ENCODE measurements around the gene SERPINA12. TPM values are rescaled to one million over a fixed set of nuclear protein-coding genes. Genes with fewer than 3 reads are reported as not detected.

Gene SERPINA12
- total and polyA plus RNA-seq, 2 donors (not counting 1 experiment from before 2014, with no cell fraction given) = not detected

- DNase-seq (ENCODE audit: low read depth in 2 of 2) = no peak
- Histone ChIP-seq H3K9ac (ENCODE audit: insufficient read depth, low read length) (no peak overlapping the region), H4K20me1 (ENCODE audit: control insufficient read depth, extremely low read depth, insufficient read depth, low read length) (no peaks in the 10 kb centered on the region)
Observed at GRCh38 chr14:94445003-94445402, 64.3 kb downstream of the SERPINA12 start.

GRCh38 chr14:94441531-94442205, 67.6 kb downstream of the SERPINA12 start:
- H3K27me3 ChIP-seq (ENCODE audit: control insufficient read depth, insufficient read depth, low read length) = no peaks in the 10 kb centered on the region
- TF ChIP-seq, protein P1, sequence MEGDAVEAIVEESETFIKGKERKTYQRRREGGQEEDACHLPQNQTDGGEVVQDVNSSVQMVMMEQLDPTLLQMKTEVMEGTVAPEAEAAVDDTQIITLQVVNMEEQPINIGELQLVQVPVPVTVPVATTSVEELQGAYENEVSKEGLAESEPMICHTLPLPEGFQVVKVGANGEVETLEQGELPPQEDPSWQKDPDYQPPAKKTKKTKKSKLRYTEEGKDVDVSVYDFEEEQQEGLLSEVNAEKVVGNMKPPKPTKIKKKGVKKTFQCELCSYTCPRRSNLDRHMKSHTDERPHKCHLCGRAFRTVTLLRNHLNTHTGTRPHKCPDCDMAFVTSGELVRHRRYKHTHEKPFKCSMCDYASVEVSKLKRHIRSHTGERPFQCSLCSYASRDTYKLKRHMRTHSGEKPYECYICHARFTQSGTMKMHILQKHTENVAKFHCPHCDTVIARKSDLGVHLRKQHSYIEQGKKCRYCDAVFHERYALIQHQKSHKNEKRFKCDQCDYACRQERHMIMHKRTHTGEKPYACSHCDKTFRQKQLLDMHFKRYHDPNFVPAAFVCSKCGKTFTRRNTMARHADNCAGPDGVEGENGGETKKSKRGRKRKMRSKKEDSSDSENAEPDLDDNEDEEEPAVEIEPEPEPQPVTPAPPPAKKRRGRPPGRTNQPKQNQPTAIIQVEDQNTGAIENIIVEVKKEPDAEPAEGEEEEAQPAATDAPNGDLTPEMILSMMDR (conservative IDR thresholded peaks at IDR 0.05 in 1 of 2, IDR thresholded peaks at IDR 0.05 in 1 of 2; ENCODE audit: low read depth in 1 of 2, low read length in 2 of 2) = no peak
- no peak for TF ChIP-seq EZH2 (IDR thresholded peaks at IDR 0.05; ENCODE audit: low read length, missing control alignments)

More at GRCh38 chr14:94445003-94445402, 64.3 kb downstream of the SERPINA12 start:
- no peak overlapping the region for H3K4me3 ChIP-seq (replicated peaks in 1 of 4; ENCODE audit: control extremely low read depth in 1 of 4, insufficient read depth in 1 of 4, low read depth in 3 of 4, low read length in 4 of 4)
- no peak overlapping the region for H3K4me2 ChIP-seq (ENCODE audit: extremely low read depth, insufficient read depth, low read length)
- H2AFZ ChIP-seq (ENCODE audit: low read length) = no peak overlapping the region
- TF ChIP-seq, protein P1 (conservative IDR thresholded peaks at IDR 0.05 in 1 of 2, IDR thresholded peaks at IDR 0.05 in 1 of 2; ENCODE audit: low read depth in 1 of 2, low read length in 2 of 2) = no peak
- TF ChIP-seq EZH2 (IDR thresholded peaks at IDR 0.05; ENCODE audit: low read length, missing control alignments) = no peak
- H3K27me3 ChIP-seq (ENCODE audit: control insufficient read depth, insufficient read depth, low read length) = no peaks in the 10 kb centered on the region
- no peaks in the 10 kb centered on the region for H3K79me2 ChIP-seq (ENCODE audit: control insufficient read depth, insufficient read depth, low read length)
- no peaks in the 10 kb centered on the region for H3K9me3 ChIP-seq (ENCODE audit: control insufficient read depth, insufficient read depth, low read depth, low read length)
- H3K27ac ChIP-seq (ENCODE audit: insufficient read depth, low read length) = no peak overlapping the region
- H3K36me3 ChIP-seq (ENCODE audit: control insufficient read depth, insufficient read depth, low read length) = no peaks in the 10 kb centered on the region
- no peaks in the 10 kb centered on the region for H3K4me1 ChIP-seq (ENCODE audit: control insufficient read depth, extremely low read depth, insufficient read depth, low read length)

DNA sequence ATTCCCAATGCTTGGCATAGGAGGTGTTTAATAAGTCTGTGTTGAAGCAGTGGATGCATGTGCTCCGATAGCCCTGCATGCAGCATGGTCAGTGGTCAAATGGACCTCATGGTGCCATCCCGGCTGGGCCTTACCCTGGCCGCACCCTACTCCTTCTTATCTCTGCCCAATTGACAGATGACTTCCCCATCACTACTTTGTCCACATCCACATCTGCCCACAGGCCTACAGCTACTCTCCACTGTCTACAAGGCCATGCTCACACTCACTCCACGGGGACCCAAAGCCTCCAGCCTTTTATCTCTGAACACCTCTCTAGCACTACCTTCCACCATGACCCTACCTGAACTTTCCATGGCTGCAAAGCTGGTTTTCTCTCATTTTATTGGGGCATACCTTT, 68.1 kb downstream of the SERPINA12 start:
- Histone ChIP-seq H3K27ac (ENCODE audit: insufficient read depth, low read length) (no peak overlapping the region), H4K20me1 (ENCODE audit: control insufficient read depth, extremely low read depth, insufficient read depth, low read length) (no peaks in the 10 kb centered on the region), H3K27me3 (ENCODE audit: control insufficient read depth, insufficient read depth, low read length) (no peaks in the 10 kb centered on the region), H3K36me3 (ENCODE audit: control insufficient read depth, insufficient read depth, low read length) (no peaks in the 10 kb centered on the region), H3K4me1 (ENCODE audit: control insufficient read depth, extremely low read depth, insufficient read depth, low read length) (no peaks in the 10 kb centered on the region), H3K9me3 (ENCODE audit: control insufficient read depth, insufficient read depth, low read depth, low read length) (no peaks in the 10 kb centered on the region), H3K4me3 (replicated peaks in 1 of 4; ENCODE audit: control extremely low read depth in 1 of 4, insufficient read depth in 1 of 4, low read depth in 3 of 4, low read length in 4 of 4) (no peak overlapping the region), H3K9ac (ENCODE audit: insufficient read depth, low read length) (no peak overlapping the region), H3K4me2 (ENCODE audit: extremely low read depth, insufficient read depth, low read length) (no peak overlapping the region), H3K79me2 (ENCODE audit: control insufficient read depth, insufficient read depth, low read length) (no peaks in the 10 kb centered on the region), H2AFZ (ENCODE audit: low read length) (no peak overlapping the region)
- TF ChIP-seq, protein P1 (conservative IDR thresholded peaks at IDR 0.05 in 1 of 2, IDR thresholded peaks at IDR 0.05 in 1 of 2; ENCODE audit: low read depth in 1 of 2, low read length in 2 of 2) = no peak
- no peak for TF ChIP-seq EZH2 (IDR thresholded peaks at IDR 0.05; ENCODE audit: low read length, missing control alignments)
- no peak for DNase-seq (ENCODE audit: low read depth in 2 of 2)

More at GRCh38 chr14:94441531-94442205, 67.6 kb downstream of the SERPINA12 start:
- no peak overlapping the region for H3K4me3 ChIP-seq (replicated peaks in 1 of 4; ENCODE audit: control extremely low read depth in 1 of 4, insufficient read depth in 1 of 4, low read depth in 3 of 4, low read length in 4 of 4)
- no peaks in the 10 kb centered on the region for H3K79me2 ChIP-seq (ENCODE audit: control insufficient read depth, insufficient read depth, low read length)
- no peak overlapping the region for H3K9ac ChIP-seq (ENCODE audit: insufficient read depth, low read length)
- no peaks in the 10 kb centered on the region for H3K9me3 ChIP-seq (ENCODE audit: control insufficient read depth, insufficient read depth, low read depth, low read length)
- no peak for DNase-seq (ENCODE audit: low read depth in 2 of 2)
- H3K4me1 ChIP-seq (ENCODE audit: control insufficient read depth, extremely low read depth, insufficient read depth, low read length) = no peaks in the 10 kb centered on the region
- H4K20me1 ChIP-seq (ENCODE audit: control insufficient read depth, extremely low read depth, insufficient read depth, low read length) = no peaks in the 10 kb centered on the region
- no peak overlapping the region for H2AFZ ChIP-seq (ENCODE audit: low read length)
- H3K27ac ChIP-seq (ENCODE audit: insufficient read depth, low read length) = no peak overlapping the region
- no peak overlapping the region for H3K4me2 ChIP-seq (ENCODE audit: extremely low read depth, insufficient read depth, low read length)
- H3K36me3 ChIP-seq (ENCODE audit: control insufficient read depth, insufficient read depth, low read length) = no peaks in the 10 kb centered on the region
